K562 (cell line): Measurements from ENCODE around the gene SLC26A1. TPM values are rescaled to one million over a fixed set of nuclear protein-coding genes. Genes with fewer than 3 reads are reported as not detected.

Experiments used
- ATAC-seq: fragments of 200-7000 bp; cut with Tn5 transposase; 3 replicates; pipeline ENCODE4 v1.9.1; 2020; ENCODE audit warnings: moderate library complexity
- BruUV-seq: library from RNA; stranded (reverse); fragments of 400-500 nt; replicated peaks from 2 replicates; lab custom pipeline; 2021; lab: Mats Ljungman, UMichigan
- CTCF ChIA-PET: fragments of 300-600 bp; formaldehyde crosslinking; extraction: SDS; loops from one replicate; lab custom pipeline; 2021; ENCODE audit warnings: low intra/inter-chr PET ratio; lab: Yijun Ruan, JAX
- POLR2A ChIA-PET: fragments of 300-600, 350-650 bp; sonication (Branson Sonifier 250); formaldehyde crosslinking; extraction: SDS; loops from one replicate; lab custom pipeline; 2021; ENCODE audit warnings: antibody characterized with exemption, inconsistent platforms; lab: Yijun Ruan, JAX
- DNase-seq, 4 experiments: peaks; one replicate each; pipeline versions ENCODE4 v3.0.0 to v3.0.0-alpha.2; 2011 to 2018; ENCODE audit warnings: low spot score in 3 of 4, mixed read lengths in 3 of 4; ENCODE audit errors: extremely low read depth in 1 of 4
- FAIRE-seq: peaks from 2 replicates; lab custom pipeline; 2011; peaks lifted over from hg19 to GRCh38; lab: Jason Lieb, UNC
- H2AFZ ChIP-seq: 2 replicates; pipeline ENCODE4 v1.6.0; 2011; ENCODE audit warnings: low read depth, low read length, control low read depth, inconsistent platforms
- H3K27ac ChIP-seq: fragments of 200-600 bp; 3 replicates; pipeline ENCODE4 v1.8.0; 2011; ENCODE audit warnings: low read depth, mild to moderate bottlenecking, control low read depth, inconsistent platforms, low read length, moderate library complexity, mixed read lengths; ENCODE audit errors: extremely low read depth
- H3K27me3 ChIP-seq, 2 experiments: fragments of 300-600 bp in 1 of 2; 2 replicates in 1 of 2; 3 replicates in 1 of 2; pipeline versions ENCODE4 v1.6.0 to v1.8.0; 2011; ENCODE audit warnings: inconsistent platforms in 2 of 2, low read length in 2 of 2, mild to moderate bottlenecking in 1 of 2, mixed read lengths in 1 of 2, moderate library complexity in 1 of 2; ENCODE audit not compliant: control insufficient read depth in 2 of 2, insufficient read depth in 2 of 2
- H3K36me3 ChIP-seq: fragments of 300-600 bp; 3 replicates; pipeline ENCODE4 v1.8.0; 2011; ENCODE audit warnings: mild to moderate bottlenecking, low read length, inconsistent platforms; ENCODE audit not compliant: control insufficient read depth, insufficient read depth
- H3K4me1 ChIP-seq, 2 experiments: fragments of 200-600 bp in 1 of 2; replicated peaks in 1 of 2; 2 replicates in 1 of 2; 3 replicates in 1 of 2; pipeline versions ENCODE4 v1.5.1 to v1.8.0; 2011; ENCODE audit warnings: inconsistent platforms in 2 of 2, low read length in 2 of 2, mild to moderate bottlenecking in 1 of 2, mixed read lengths in 1 of 2, moderate library complexity in 1 of 2; ENCODE audit not compliant: control insufficient read depth in 2 of 2, insufficient read depth in 2 of 2
- H3K4me2 ChIP-seq: 2 replicates; pipeline ENCODE4 v1.6.1; 2011; ENCODE audit warnings: low read length, control low read depth, inconsistent platforms, mixed read lengths; ENCODE audit not compliant: insufficient read depth
- H3K4me3 ChIP-seq: fragments of 200-600 bp; sonication (generic), shearing (Covaris generic); 2 replicates; pipeline ENCODE4 v1.5.1; 2016; ENCODE audit warnings: control low read depth, inconsistent platforms
- H3K79me2 ChIP-seq: fragments of 200-600 bp; 3 replicates; pipeline ENCODE4 v1.8.0; 2011; ENCODE audit warnings: low read length, inconsistent platforms; ENCODE audit not compliant: control insufficient read depth, insufficient read depth
- H3K9ac ChIP-seq, 2 experiments: 2 replicates each; pipeline versions ENCODE4 v1.6.0 to v1.6.1; 2011; ENCODE audit warnings: low read depth in 2 of 2, low read length in 2 of 2, control low read depth in 1 of 2, inconsistent platforms in 1 of 2, mild to moderate bottlenecking in 1 of 2, mixed read lengths in 1 of 2; ENCODE audit not compliant: insufficient read depth in 1 of 2
- H3K9me1 ChIP-seq: one replicate; pipeline ENCODE4 v1.6.0; 2011; ENCODE audit warnings: inconsistent platforms, mild to moderate bottlenecking, low read length, moderate library complexity; ENCODE audit not compliant: control insufficient read depth, insufficient read depth
- H3K9me3 ChIP-seq: replicated peaks from 2 replicates; pipeline ENCODE4 v1.5.1; 2011; ENCODE audit warnings: low read depth, low read length, inconsistent platforms; ENCODE audit not compliant: control insufficient read depth, insufficient read depth
- H4K20me1 ChIP-seq: replicated peaks from 2 replicates; pipeline ENCODE4 v1.6.1; 2011; ENCODE audit warnings: low read length, inconsistent platforms, mixed read lengths; ENCODE audit not compliant: control insufficient read depth, insufficient read depth
- ERF ChIP-seq: fragments of 450-650 bp; formaldehyde crosslinking; IDR thresholded peaks from 2 replicates; pipeline ENCODE4 v1.4.0; 2020; ENCODE audit warnings: mild to moderate bottlenecking, mixed read lengths
- KDM5B ChIP-seq: fragments of 200-600 bp; sonication (generic); IDR thresholded peaks from 2 replicates; pipeline ENCODE4 v1.6.1; 2012; ENCODE audit warnings: low read depth, mild to moderate bottlenecking, moderate library complexity, low read length, control low read depth, inconsistent platforms; ENCODE audit not compliant: insufficient replicate concordance
- L3MBTL2 ChIP-seq: fragments of 450-650 bp; IDR thresholded peaks from 2 replicates; pipeline ENCODE4 v1.6.1; 2016; ENCODE audit warnings: mild to moderate bottlenecking, moderate library complexity
- POLR2G ChIP-seq: fragments of 200-400 bp; formaldehyde crosslinking; IDR thresholded peaks from 2 replicates; pipeline ENCODE4 v1.6.1; 2017; ENCODE audit warnings: low read depth, mild to moderate bottlenecking, antibody characterized with exemption, low read length, moderate library complexity
- RBFOX2 ChIP-seq: fragments of 200-400 bp; formaldehyde crosslinking; IDR thresholded peaks from 2 replicates; pipeline ENCODE4 v1.6.1; 2017; ENCODE audit warnings: low read depth, mild to moderate bottlenecking, low read length, moderate library complexity
- RBM22 ChIP-seq: fragments of 200-400 bp; formaldehyde crosslinking; IDR thresholded peaks from 2 replicates; pipeline ENCODE4 v1.6.1; 2018; ENCODE audit warnings: low read length, low read depth; ENCODE audit not compliant: poor library complexity, severe bottlenecking
- ZBTB1 ChIP-seq: sonication (generic); formaldehyde crosslinking; IDR thresholded peaks from 2 replicates; pipeline ENCODE4 v1.8.1; 2023; ENCODE audit warnings: missing genetic modification reagents, low read depth, mild to moderate bottlenecking, borderline replicate concordance
- ZKSCAN1 ChIP-seq: fragments of 150-350 bp; IDR thresholded peaks from 2 replicates; pipeline ENCODE4 v1.6.1; 2016; ENCODE audit warnings: low read depth, low read length
- ZNF239 ChIP-seq: fragments of 250-450 bp; sonication (Bioruptor Pico); IDR thresholded peaks from 2 replicates; pipeline ENCODE4 v1.4.0; 2020; ENCODE audit warnings: mild to moderate bottlenecking
- WGBS: fragments of 100-300 bp; shearing (Covaris generic); methylation state at CpG from one replicate; pipeline ENCODE4 v1.1.6; 2016; ENCODE audit warnings: low coverage, mixed read lengths; ENCODE audit not compliant: insufficient coverage; ENCODE audit errors: missing lambda C conversion rate; 5-methylcytosine and 5-hydroxymethylcytosine counted together
- in situ Hi-C: fragments of 300-500 bp; cut with MboI; formaldehyde crosslinking; loops from 4 replicates; pipeline ENCODE4 v1.15.0; 2018; ENCODE audit warnings: inconsistent platforms, mixed read lengths
- intact Hi-C: fragments of 100-400 bp; cut with micrococcal nuclease; formaldehyde crosslinking; loops from 2 replicates; pipeline ENCODE4 v1.14.2; 2022
- polyA plus RNA-seq, 8 experiments: library from polyadenylated mRNA; depleted of rRNA in 4 of 8; stranded (reverse) in 5 of 8; unstranded in 3 of 8; fragments of >200 nt; fragmentation: Nextera tagmentation in 2 of 8; fragmentation: Illumina TruSeq in 1 of 8; extraction: Ambion mirVana in 2 of 8; extraction: Trizol in 1 of 8; gene quantifications; 2 replicates each; pipeline versions ENCODE4 v1.2.1 to v1.2.3, GENCODE V29; 2011 to 2014; ENCODE audit warnings: inconsistent platforms in 1 of 8, missing spikeins in 1 of 8
- total RNA-seq, 7 experiments: library from RNA; depleted of rRNA in 6 of 7; stranded (reverse); fragments of >200 nt in 6 of 7; fragmentation: Illumina TruSeq in 2 of 7; extraction: Trizol in 2 of 7; gene quantifications; 2 replicates each; pipeline versions ENCODE4 v1.2.1 to v1.2.3, GENCODE V29; 2011 to 2021; ENCODE audit warnings: low replicate concordance in 1 of 7
- TF ChIP-seq, protein P1 (sequence below), 2 experiments: IDR thresholded peaks in 1 of 2; conservative IDR thresholded peaks in 1 of 2; 2 replicates each; pipeline ENCODE4 v1.6.1; 2016; ENCODE audit warnings: low read depth in 2 of 2, mild to moderate bottlenecking in 1 of 2, missing compliant biosample characterization in 1 of 2, missing genetic modification characterization in 1 of 2, moderate library complexity in 1 of 2

Gene SLC26A1
- total and polyA plus RNA-seq, 9 of the 15 experiments (the other 6 are each of a cell fraction or from before 2014, with no cell fraction given) = 0.11 to 4.2 (median 0.95) TPM

DNA sequence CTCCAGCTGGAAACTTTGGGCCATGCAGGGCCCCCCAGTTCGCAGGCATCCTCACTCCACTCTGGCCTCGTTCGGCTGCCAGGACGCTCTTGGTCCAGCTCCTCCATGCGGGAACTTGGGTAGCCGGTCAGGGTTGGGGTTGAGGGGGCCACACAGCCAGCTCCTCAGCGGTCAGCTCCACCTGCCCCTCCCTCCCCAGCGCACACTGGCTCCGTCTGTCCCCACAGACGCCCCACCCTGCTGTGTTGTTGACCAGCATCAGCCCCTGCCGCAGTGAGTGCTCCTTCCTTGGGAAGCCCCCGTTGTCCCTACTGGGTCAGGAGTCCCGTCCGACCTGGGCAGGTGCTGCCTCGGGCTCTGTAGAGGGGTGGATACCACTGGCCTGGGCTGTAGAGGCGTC is 24.0 kb upstream of the SLC26A1 start (continued):
- TF ChIP-seq, protein P1, sequence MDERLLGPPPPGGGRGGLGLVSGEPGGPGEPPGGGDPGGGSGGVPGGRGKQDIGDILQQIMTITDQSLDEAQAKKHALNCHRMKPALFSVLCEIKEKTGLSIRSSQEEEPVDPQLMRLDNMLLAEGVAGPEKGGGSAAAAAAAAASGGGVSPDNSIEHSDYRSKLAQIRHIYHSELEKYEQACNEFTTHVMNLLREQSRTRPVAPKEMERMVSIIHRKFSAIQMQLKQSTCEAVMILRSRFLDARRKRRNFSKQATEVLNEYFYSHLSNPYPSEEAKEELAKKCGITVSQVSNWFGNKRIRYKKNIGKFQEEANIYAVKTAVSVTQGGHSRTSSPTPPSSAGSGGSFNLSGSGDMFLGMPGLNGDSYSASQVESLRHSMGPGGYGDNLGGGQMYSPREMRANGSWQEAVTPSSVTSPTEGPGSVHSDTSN (CRISPR knock-in tag; IDR thresholded peaks at IDR 0.05; ENCODE audit: low read depth) = no peak
- TF ChIP-seq, protein P1 (tag; conservative IDR thresholded peaks at IDR 0.05; ENCODE audit: low read depth) = no peak
- TF ChIP-seq KDM5B (no peak), ZKSCAN1 (no peak)

DNA sequence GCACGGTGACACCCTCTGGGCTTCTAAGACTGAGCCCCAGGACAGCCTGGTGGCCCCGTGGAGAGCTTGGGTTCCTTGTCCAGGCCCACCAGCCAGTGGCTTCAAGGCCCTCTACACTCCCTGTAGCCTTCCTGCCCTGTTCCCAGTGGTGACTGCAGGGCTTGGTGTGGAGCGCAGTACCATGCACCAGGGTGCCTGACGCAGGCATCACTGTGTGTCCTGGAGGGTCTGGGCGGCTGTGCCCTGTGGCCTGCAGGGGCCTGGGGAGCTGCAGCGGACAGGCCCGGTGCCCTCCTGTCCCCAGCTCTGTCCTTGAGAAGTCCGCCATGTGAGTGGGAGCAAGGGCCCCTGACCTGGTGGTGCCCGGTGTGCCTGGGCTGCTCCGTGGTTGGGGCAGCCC is 22.5 kb upstream of the SLC26A1 start:
- H3K4me2 ChIP-seq = no peak overlapping the region
- H3K27ac ChIP-seq = no peak overlapping the region
- no TSS peak for BruUV-seq
- CTCF ChIA-PET = no interaction called here
- 94% methylated on average over 6 of the region's 10 CpGs for WGBS
- FAIRE-seq (no peak), ATAC-seq (no peak), DNase-seq (no peak)
- no peaks in the 10 kb centered on the region for H3K9me3 ChIP-seq
- intact Hi-C loops (no loop called here), in situ Hi-C loops (no loop called here)
- no peak overlapping the region for H2AFZ ChIP-seq
- peaks cover 3 to 86% of the 10 kb centered on the region in 2 experiments; a peak in 4 of 5 replicates for H3K4me1 ChIP-seq
- H3K9me1 ChIP-seq = peaks cover 10% of the 10 kb centered on the region
- peak overlapping the region in 1 of 2 experiments; percentile 45; a peak in 1 of 4 replicates for H3K9ac ChIP-seq
- no peaks in the 10 kb centered on the region for H3K27me3 ChIP-seq
- H4K20me1 ChIP-seq = peaks cover 7% of the 10 kb centered on the region; the same call in 1 of the 2 replicates
- H3K36me3 ChIP-seq = peaks cover 12% of the 10 kb centered on the region; the same call in 2 of the 3 replicates
- TF ChIP-seq RBM22 (peak; percentile 38), ZBTB1 (CRISPR knock-in tag) (no peak), L3MBTL2 (no peak), POLR2G (peak; percentile 52; the same call in 1 of the 2 replicates), ZNF239 (CRISPR knock-in tag) (no peak), ERF (CRISPR knock-in tag) (no peak), RBFOX2 (0 out of 2 replicates have a peak, but pooled peaks have one; percentile 11)
- H3K4me3 ChIP-seq = no peak overlapping the region
- peaks cover 15% of the 10 kb centered on the region for H3K79me2 ChIP-seq
- POLR2A ChIA-PET = interaction anchor here (0.6 to 2.7 kb wide), 5 partner anchors 12 to 253 kb away, joined by 3 to 7 read pairs (median 4); no protein-coding TSS in a partner anchor
